ENCODE results near the gene TAS2R41. TPM values are rescaled to one million over a fixed set of nuclear protein-coding genes. Genes with fewer than 3 reads are reported as not detected.

The TAS2R41 gene
- not detected in 2 replicates for total RNA-seq (ENCODE audit: low replicate concordance)
- long read RNA-seq, result 0 reads

- Mint-ChIP-seq H3K4me3 (no peak within 1 kb of the TSS), H3K9me3 (peaks cover 7% of the 10 kb centered on the region), H3K4me1 (ENCODE audit: unreplicated experiment) (no peaks in the 10 kb centered on the region), H3K27ac (peak within 1 kb of the TSS; percentile 40), H3K36me3 (no peaks in the 10 kb centered on the region), H3K27me3 (no peaks in the 10 kb centered on the region)
- no peak for TF ChIP-seq CTCF (conservative IDR thresholded peaks at IDR 0.05)
- no peak for DNase-seq (ENCODE audit: extremely low spot score, unreplicated experiment)
These were observed at the start of gene TAS2R41 for GRCh38 chr7:143477501-143478150. Gene TAS2R41 (plus strand): TSS chr7:143477873. CDS start chr7:143477873, 0 bp downstream.

GRCh38 chr7:143429770-143430698 is 47.6 kb upstream of the TAS2R41 start:
- Mint-ChIP-seq H3K36me3 (no peaks in the 10 kb centered on the region), H3K27me3 (no peaks in the 10 kb centered on the region), H3K4me1 (ENCODE audit: unreplicated experiment) (no peaks in the 10 kb centered on the region), H3K4me3 (no peak overlapping the region), H3K9me3 (no peaks in the 10 kb centered on the region), H3K27ac (no peak overlapping the region)
- no peak for TF ChIP-seq CTCF (conservative IDR thresholded peaks at IDR 0.05)
- DNase-seq (ENCODE audit: extremely low spot score, unreplicated experiment), result no peak

GRCh38 chr7:143431109-143431508 is 46.6 kb upstream of the TAS2R41 start:
- Mint-ChIP-seq H3K9me3 (no peaks in the 10 kb centered on the region), H3K36me3 (no peaks in the 10 kb centered on the region), H3K4me3 (no peak overlapping the region), H3K27me3 (no peaks in the 10 kb centered on the region), H3K27ac (no peak overlapping the region), H3K4me1 (ENCODE audit: unreplicated experiment) (no peaks in the 10 kb centered on the region)
- TF ChIP-seq CTCF (conservative IDR thresholded peaks at IDR 0.05), result no peak
- no peak for DNase-seq (ENCODE audit: extremely low spot score, unreplicated experiment)

GRCh38 chr7:143433759-143434158 is 43.9 kb upstream of the TAS2R41 start:
- H3K4me1 Mint-ChIP-seq (ENCODE audit: unreplicated experiment), result no peaks in the 10 kb centered on the region
- no peak for DNase-seq (ENCODE audit: extremely low spot score, unreplicated experiment)
- peaks cover 9% of the 10 kb centered on the region for H3K27me3 Mint-ChIP-seq
- TF ChIP-seq CTCF (conservative IDR thresholded peaks at IDR 0.05), result no peak
- H3K4me3 Mint-ChIP-seq, result no peak overlapping the region
- no peaks in the 10 kb centered on the region for H3K9me3 Mint-ChIP-seq
- no peaks in the 10 kb centered on the region for H3K36me3 Mint-ChIP-seq
- no peak overlapping the region for H3K27ac Mint-ChIP-seq

- no peaks in the 10 kb centered on the region for H3K36me3 Mint-ChIP-seq
- H3K4me3 Mint-ChIP-seq, result no peak overlapping the region
- no peak for TF ChIP-seq CTCF (conservative IDR thresholded peaks at IDR 0.05)
- H3K9me3 Mint-ChIP-seq, result no peaks in the 10 kb centered on the region
- no peaks in the 10 kb centered on the region for H3K4me1 Mint-ChIP-seq (ENCODE audit: unreplicated experiment)
- no peak for DNase-seq (ENCODE audit: extremely low spot score, unreplicated experiment)
- H3K27me3 Mint-ChIP-seq, result peaks cover 9% of the 10 kb centered on the region
- no peak overlapping the region for H3K27ac Mint-ChIP-seq
These were observed 43.0 kb upstream of the TAS2R41 start for GRCh38 chr7:143434660-143435059.
